MM.1S (cell line): ENCODE measurements around the gene CMC1.

Experiments used
- DNase-seq: peaks from one replicate; pipeline ENCODE4 v3.0.0-alpha.2; 2015
- H2AFZ ChIP-seq: fragments of 300-600 bp; sonication (generic); 2 replicates; pipeline ENCODE4 v1.6.0; 2016; ENCODE audit warnings: antibody characterized with exemption, low read length
- H3F3A ChIP-seq: fragments of 300-600 bp; sonication (generic); 2 replicates; pipeline ENCODE4 v1.6.1; 2016; ENCODE audit warnings: mild to moderate bottlenecking, antibody characterized with exemption, low read length, moderate library complexity, mixed read lengths; ENCODE audit not compliant: insufficient read depth
- H3K27ac ChIP-seq: fragments of 300-600 bp; sonication (generic); 2 replicates; pipeline ENCODE4 v1.5.1; 2016; ENCODE audit warnings: mild to moderate bottlenecking, low read length
- H3K27me3 ChIP-seq: fragments of 300-600 bp; sonication (generic); replicated peaks from 2 replicates; pipeline ENCODE4 v1.6.0; 2016; ENCODE audit warnings: low read length; ENCODE audit not compliant: insufficient read depth
- H3K36me3 ChIP-seq: fragments of 300-600 bp; sonication (generic); replicated peaks from 2 replicates; pipeline ENCODE4 v1.6.1; 2016; ENCODE audit warnings: mild to moderate bottlenecking, low read length, mixed read lengths; ENCODE audit not compliant: insufficient read depth
- H3K4me1 ChIP-seq: fragments of 300-600 bp; sonication (generic); 2 replicates; pipeline ENCODE4 v1.6.1; 2016; ENCODE audit warnings: low read length, mixed read lengths
- H3K4me2 ChIP-seq: fragments of 300-600 bp; sonication (generic); 2 replicates; pipeline ENCODE4 v1.6.0; 2016; ENCODE audit warnings: low read depth, low read length
- H3K4me3 ChIP-seq: fragments of 300-600 bp; sonication (generic); 2 replicates; pipeline ENCODE4 v1.5.1; 2016; ENCODE audit warnings: low read length, mixed read lengths
- H3K79me2 ChIP-seq: fragments of 300-600 bp; sonication (generic); 2 replicates; pipeline ENCODE4 v1.6.1; 2016; ENCODE audit warnings: mixed run types, low read length, mixed read lengths
- H3K9ac ChIP-seq: fragments of 300-600 bp; sonication (generic); 2 replicates; pipeline ENCODE4 v1.6.1; 2016; ENCODE audit warnings: low read length, mixed read lengths
- H3K9me2 ChIP-seq: fragments of 300-600 bp; sonication (generic); replicated peaks from 2 replicates; pipeline ENCODE4 v1.6.1; 2016; ENCODE audit warnings: mild to moderate bottlenecking, low read length, mixed read lengths; ENCODE audit not compliant: insufficient read depth
- H3K9me3 ChIP-seq: fragments of 300-600 bp; sonication (generic); replicated peaks from 2 replicates; pipeline ENCODE4 v1.6.1; 2016; ENCODE audit warnings: mild to moderate bottlenecking, low read length, mixed read lengths; ENCODE audit not compliant: insufficient read depth
- H4K20me1 ChIP-seq: fragments of 300-600 bp; sonication (generic); 2 replicates; pipeline ENCODE4 v1.6.1; 2016; ENCODE audit warnings: mild to moderate bottlenecking, low read length, moderate library complexity, mixed read lengths; ENCODE audit not compliant: insufficient read depth
- EZH2 ChIP-seq: fragments of 300-600 bp; sonication (generic); optimal IDR thresholded peaks from 2 replicates; pipeline ENCODE3; 2017; ENCODE audit warnings: low read depth, mild to moderate bottlenecking, antibody characterized with exemption, low read length, mixed read lengths
- EZH2phosphoT487 ChIP-seq: fragments of 300-600 bp; sonication (generic); IDR thresholded peaks from 2 replicates; pipeline ENCODE4 v1.6.1; 2018; ENCODE audit warnings: antibody characterized with exemption, low read length
- TF ChIP-seq, protein P1 (sequence below): fragments of 300-600 bp; sonication (generic); IDR thresholded peaks from 2 replicates; pipeline ENCODE4 v1.5.1; 2016; ENCODE audit warnings: antibody characterized with exemption, low read length, mixed read lengths

CMC1 gene

GRCh38 chr3:28292622-28293021, 51.2 kb downstream of the CMC1 start:
- Histone ChIP-seq H2AFZ (no peak overlapping the region), H3K36me3 (no peaks in the 10 kb centered on the region), H3K4me2 (no peak overlapping the region), H3K79me2 (no peaks in the 10 kb centered on the region), H3K27me3 (no peaks in the 10 kb centered on the region), H3K27ac (no peak overlapping the region), H3K4me3 (no peak overlapping the region), H3K9ac (no peak overlapping the region), H3K9me3 (no peaks in the 10 kb centered on the region), H3F3A (no peaks in the 10 kb centered on the region), H4K20me1 (no peaks in the 10 kb centered on the region), H3K4me1 (0 out of 2 replicates have a peak, but pooled peaks cover 3% of the 10 kb centered on the region), H3K9me2 (no peaks in the 10 kb centered on the region)
- no peak for DNase-seq
- TF ChIP-seq EZH2 (no peak), EZH2phosphoT487 (no peak)
- TF ChIP-seq, protein P1, sequence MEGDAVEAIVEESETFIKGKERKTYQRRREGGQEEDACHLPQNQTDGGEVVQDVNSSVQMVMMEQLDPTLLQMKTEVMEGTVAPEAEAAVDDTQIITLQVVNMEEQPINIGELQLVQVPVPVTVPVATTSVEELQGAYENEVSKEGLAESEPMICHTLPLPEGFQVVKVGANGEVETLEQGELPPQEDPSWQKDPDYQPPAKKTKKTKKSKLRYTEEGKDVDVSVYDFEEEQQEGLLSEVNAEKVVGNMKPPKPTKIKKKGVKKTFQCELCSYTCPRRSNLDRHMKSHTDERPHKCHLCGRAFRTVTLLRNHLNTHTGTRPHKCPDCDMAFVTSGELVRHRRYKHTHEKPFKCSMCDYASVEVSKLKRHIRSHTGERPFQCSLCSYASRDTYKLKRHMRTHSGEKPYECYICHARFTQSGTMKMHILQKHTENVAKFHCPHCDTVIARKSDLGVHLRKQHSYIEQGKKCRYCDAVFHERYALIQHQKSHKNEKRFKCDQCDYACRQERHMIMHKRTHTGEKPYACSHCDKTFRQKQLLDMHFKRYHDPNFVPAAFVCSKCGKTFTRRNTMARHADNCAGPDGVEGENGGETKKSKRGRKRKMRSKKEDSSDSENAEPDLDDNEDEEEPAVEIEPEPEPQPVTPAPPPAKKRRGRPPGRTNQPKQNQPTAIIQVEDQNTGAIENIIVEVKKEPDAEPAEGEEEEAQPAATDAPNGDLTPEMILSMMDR: no peak

- no peaks in the 10 kb centered on the region for H3K79me2 ChIP-seq
- no peak overlapping the region for H3K9ac ChIP-seq
- TF ChIP-seq, protein P1: no peak
- no peak for TF ChIP-seq EZH2phosphoT487
- TF ChIP-seq EZH2: no peak
- H3K27ac ChIP-seq: no peak overlapping the region
- no peaks in the 10 kb centered on the region for H3K27me3 ChIP-seq
- H3K4me2 ChIP-seq: no peak overlapping the region
- no peaks in the 10 kb centered on the region for H3K9me2 ChIP-seq
- no peaks in the 10 kb centered on the region for H3K36me3 ChIP-seq
- DNase-seq: no peak
- H3K9me3 ChIP-seq: no peaks in the 10 kb centered on the region
- no peak overlapping the region for H3K4me3 ChIP-seq
- H3F3A ChIP-seq: no peaks in the 10 kb centered on the region
- 0 out of 2 replicates have a peak, but pooled peaks cover 3% of the 10 kb centered on the region for H3K4me1 ChIP-seq
- no peaks in the 10 kb centered on the region for H4K20me1 ChIP-seq
- H2AFZ ChIP-seq: no peak overlapping the region
These were observed 53.4 kb downstream of the CMC1 start for GRCh38 chr3:28294667-28295413.

- Histone ChIP-seq H3K27me3 (no peaks in the 10 kb centered on the region), H4K20me1 (no peaks in the 10 kb centered on the region), H3K79me2 (no peaks in the 10 kb centered on the region), H3K9me3 (no peaks in the 10 kb centered on the region), H3K27ac (no peak overlapping the region), H3K4me1 (0 out of 2 replicates have a peak, but pooled peaks cover 3% of the 10 kb centered on the region), H3K4me2 (peak overlapping the region; percentile 44), H3F3A (no peaks in the 10 kb centered on the region), H3K36me3 (no peaks in the 10 kb centered on the region), H3K9me2 (no peaks in the 10 kb centered on the region), H3K9ac (no peak overlapping the region), H2AFZ (no peak overlapping the region), H3K4me3 (no peak overlapping the region)
- TF ChIP-seq EZH2phosphoT487 (no peak), EZH2 (no peak)
- TF ChIP-seq, protein P1: no peak
- peak; percentile 16 for DNase-seq
These were observed 54.6 kb downstream of the CMC1 start for GRCh38 chr3:28295898-28296490.
